DND-41 (cell line): ENCODE results near the gene CSNK1G1.
"Not testable (repeated sequence)": the region's sequence is repeated elsewhere in the genome, so short reads cannot be mapped to it uniquely, and the experiment has no call there.

ENCODE experiments used
- ATAC-seq: fragments of 200-7000 bp; cut with Tn5 transposase; 3 replicates; pipeline ENCODE4 v1.9.1; 2021; ENCODE audit warnings: low read depth; ENCODE audit not compliant: insufficient read depth
- DNase-seq: peaks from one replicate; pipeline ENCODE4 v3.0.0-alpha.2; 2020
- H2AFZ ChIP-seq: 2 replicates; pipeline ENCODE4 v1.6.0; 2012; ENCODE audit warnings: low read depth, low read length
- H3K27ac ChIP-seq: 2 replicates; pipeline ENCODE4 v1.5.1; 2012; ENCODE audit warnings: low read length, inconsistent platforms
- H3K27me3 ChIP-seq: fragments of 200-600 bp; sonication (generic); 2 replicates; pipeline ENCODE4 v1.6.0; 2012; ENCODE audit warnings: low read length, mild to moderate bottlenecking, inconsistent platforms; ENCODE audit not compliant: insufficient read depth, poor library complexity
- H3K36me3 ChIP-seq: 2 replicates; pipeline ENCODE4 v1.5.1; 2012; ENCODE audit warnings: low read length, inconsistent platforms; ENCODE audit not compliant: insufficient read depth
- H3K4me1 ChIP-seq: 2 replicates; pipeline ENCODE4 v1.5.1; 2012; ENCODE audit warnings: mild to moderate bottlenecking, low read length; ENCODE audit not compliant: insufficient read depth
- H3K4me2 ChIP-seq: 2 replicates; pipeline ENCODE4 v1.6.0; 2012; ENCODE audit warnings: mild to moderate bottlenecking, moderate library complexity, low read length, inconsistent platforms; ENCODE audit not compliant: insufficient read depth
- H3K4me3 ChIP-seq, 2 experiments: fragments of 200-600 bp in 1 of 2; shearing (Covaris generic) in 1 of 2; 2 replicates each; pipeline ENCODE4 v1.5.1; 2012 to 2016; ENCODE audit warnings: inconsistent platforms in 2 of 2, low read length in 2 of 2, mild to moderate bottlenecking in 2 of 2, low read depth in 1 of 2, moderate library complexity in 1 of 2
- H3K79me2 ChIP-seq: 2 replicates; pipeline ENCODE4 v1.6.0; 2012; ENCODE audit warnings: low read length, inconsistent platforms; ENCODE audit not compliant: insufficient read depth
- H3K9ac ChIP-seq: 2 replicates; pipeline ENCODE4 v1.6.0; 2012; ENCODE audit warnings: low read depth, mild to moderate bottlenecking, inconsistent platforms, low read length, moderate library complexity
- H3K9me3 ChIP-seq: 2 replicates; pipeline ENCODE4 v1.5.1; 2012; ENCODE audit warnings: low read length, moderate library complexity, mild to moderate bottlenecking, inconsistent platforms; ENCODE audit not compliant: insufficient read depth, severe bottlenecking
- H4K20me1 ChIP-seq: 2 replicates; pipeline ENCODE4 v1.6.0; 2012; ENCODE audit warnings: low read length; ENCODE audit not compliant: insufficient read depth
- CTCF ChIP-seq: IDR thresholded peaks from 2 replicates; pipeline ENCODE4 v1.5.1; 2012; ENCODE audit warnings: borderline replicate concordance, low read length, moderate library complexity, mild to moderate bottlenecking; ENCODE audit not compliant: poor library complexity, severe bottlenecking; ENCODE audit errors: extremely low read depth
- EZH2 ChIP-seq: IDR thresholded peaks from 3 replicates; pipeline ENCODE4 v1.6.1; 2012; ENCODE audit warnings: borderline replicate concordance, low read depth, mild to moderate bottlenecking, moderate library complexity, low read length, inconsistent platforms; ENCODE audit not compliant: severe bottlenecking

The CSNK1G1 gene

GRCh38 chr15:64379216-64379960 lies 23.4 kb upstream of the CSNK1G1 start:
- peaks cover 36% of the 10 kb centered on the region for H3K36me3 ChIP-seq
- H3K9me3 ChIP-seq = no peaks in the 10 kb centered on the region
- H2AFZ ChIP-seq = no peak overlapping the region
- TF ChIP-seq CTCF (no peak), EZH2 (no peak)
- H3K27me3 ChIP-seq = no peaks in the 10 kb centered on the region
- peaks cover 67% of the 10 kb centered on the region for H3K79me2 ChIP-seq
- peak overlapping the region; percentile 73 for H3K4me2 ChIP-seq
- H3K4me1 ChIP-seq = peaks cover 55% of the 10 kb centered on the region
- ATAC-seq (no peak), DNase-seq (no peak)
- H3K9ac ChIP-seq = peak overlapping the region; percentile 73
- peaks cover 17% of the 10 kb centered on the region; the same call in 1 of the 2 replicates for H4K20me1 ChIP-seq
- no peak overlapping the region; the same call in 1 of the 2 replicates for H3K27ac ChIP-seq
- H3K4me3 ChIP-seq = peak overlapping the region; percentile 72 to 96; a peak in 3 of 4 replicates

- no peak for TF ChIP-seq CTCF
- TF ChIP-seq EZH2 = no peak
- H3K9me3 ChIP-seq = no peaks in the 10 kb centered on the region
- H3K4me1 ChIP-seq = peaks cover 31% of the 10 kb centered on the region
- H3K4me3 ChIP-seq = no peak overlapping the region
- DNase-seq (no peak), ATAC-seq (no peak)
- H3K27me3 ChIP-seq = no peaks in the 10 kb centered on the region
- peaks cover 62% of the 10 kb centered on the region for H3K36me3 ChIP-seq
- no peak overlapping the region for H3K9ac ChIP-seq
- peaks cover 92% of the 10 kb centered on the region for H3K79me2 ChIP-seq
- no peak overlapping the region; the same call in 1 of the 2 replicates for H3K27ac ChIP-seq
- H2AFZ ChIP-seq = no peak overlapping the region
- H4K20me1 ChIP-seq = peaks cover 13% of the 10 kb centered on the region
- peak overlapping the region; percentile 16; the same call in 1 of the 2 replicates for H3K4me2 ChIP-seq
Measured at GRCh38 chr15:64373360-64373759, 17.4 kb upstream of the CSNK1G1 start.

- not testable (repeated sequence) for H3K4me2 ChIP-seq, H4K20me1 ChIP-seq, H3K27me3 ChIP-seq, H3K9me3 ChIP-seq, H2AFZ ChIP-seq, DNase-seq, H3K9ac ChIP-seq, H3K4me3 ChIP-seq, ATAC-seq, H3K27ac ChIP-seq
- Histone ChIP-seq H3K36me3 (peaks cover 59% of the 10 kb centered on the region), H3K4me1 (peaks cover 14% of the 10 kb centered on the region), H3K79me2 (peaks cover 89% of the 10 kb centered on the region)
Measured at GRCh38 chr15:64371383-64371782, 15.4 kb upstream of the CSNK1G1 start.

GRCh38 chr15:64369078-64369607 lies 13.2 kb upstream of the CSNK1G1 start:
- no peak for TF ChIP-seq EZH2
- no peak for TF ChIP-seq CTCF
- ATAC-seq = no peak
- Histone ChIP-seq H3K4me1 (peaks cover 4% of the 10 kb centered on the region), H3K9me3 (no peaks in the 10 kb centered on the region), H2AFZ (no peak overlapping the region), H3K9ac (no peak overlapping the region), H3K36me3 (peaks cover 55% of the 10 kb centered on the region), H3K27ac (no peak overlapping the region), H3K79me2 (peaks cover 77% of the 10 kb centered on the region), H4K20me1 (peaks cover 8% of the 10 kb centered on the region), H3K4me2 (no peak overlapping the region), H3K27me3 (no peaks in the 10 kb centered on the region), H3K4me3 (no peak overlapping the region)
- DNase-seq = no peak
